ENCODE measurements around the gene GRID2. TPM values are rescaled to one million over a fixed set of nuclear protein-coding genes. Genes with fewer than 3 reads are reported as not detected.

Gene GRID2
- total and polyA plus RNA-seq, 12 donors: 0.01 to 0.07 (median 0.07) TPM; not detected in 9

DNA sequence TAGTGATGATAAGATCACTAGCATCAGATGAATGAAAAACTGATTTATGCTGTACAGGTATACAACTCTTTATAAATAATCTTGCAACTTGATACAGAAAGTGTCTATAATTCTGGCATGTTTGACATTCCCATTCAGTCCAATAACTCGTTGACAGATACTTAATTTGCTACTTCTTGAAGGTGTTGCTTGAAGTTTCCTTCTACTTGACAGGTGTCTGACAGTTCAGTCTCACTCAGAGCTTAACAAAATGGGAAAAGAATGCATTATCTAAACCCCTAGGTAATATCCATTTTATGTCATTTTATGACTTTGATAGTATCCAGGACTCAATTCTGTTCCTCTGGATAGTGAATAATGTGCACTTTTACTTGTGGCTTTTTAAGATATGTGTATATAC lies 508.9 kb downstream of the GRID2 start:
- H3K27me3 ChIP-seq: no peaks in the 10 kb centered on the region
- no peak overlapping the region for H3K4me3 ChIP-seq
- intact Hi-C loops (cut with DNase I): no loop called here
- ATAC-seq: no peak
- H3K36me3 ChIP-seq: no peaks in the 10 kb centered on the region
- no peak for DNase-seq
- H3K4me1 ChIP-seq: no peaks in the 10 kb centered on the region
- no peak overlapping the region for H3K27ac ChIP-seq
- TF ChIP-seq, protein P1, sequence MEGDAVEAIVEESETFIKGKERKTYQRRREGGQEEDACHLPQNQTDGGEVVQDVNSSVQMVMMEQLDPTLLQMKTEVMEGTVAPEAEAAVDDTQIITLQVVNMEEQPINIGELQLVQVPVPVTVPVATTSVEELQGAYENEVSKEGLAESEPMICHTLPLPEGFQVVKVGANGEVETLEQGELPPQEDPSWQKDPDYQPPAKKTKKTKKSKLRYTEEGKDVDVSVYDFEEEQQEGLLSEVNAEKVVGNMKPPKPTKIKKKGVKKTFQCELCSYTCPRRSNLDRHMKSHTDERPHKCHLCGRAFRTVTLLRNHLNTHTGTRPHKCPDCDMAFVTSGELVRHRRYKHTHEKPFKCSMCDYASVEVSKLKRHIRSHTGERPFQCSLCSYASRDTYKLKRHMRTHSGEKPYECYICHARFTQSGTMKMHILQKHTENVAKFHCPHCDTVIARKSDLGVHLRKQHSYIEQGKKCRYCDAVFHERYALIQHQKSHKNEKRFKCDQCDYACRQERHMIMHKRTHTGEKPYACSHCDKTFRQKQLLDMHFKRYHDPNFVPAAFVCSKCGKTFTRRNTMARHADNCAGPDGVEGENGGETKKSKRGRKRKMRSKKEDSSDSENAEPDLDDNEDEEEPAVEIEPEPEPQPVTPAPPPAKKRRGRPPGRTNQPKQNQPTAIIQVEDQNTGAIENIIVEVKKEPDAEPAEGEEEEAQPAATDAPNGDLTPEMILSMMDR (IDR thresholded peaks at IDR 0.05): no peak
- no peaks in the 10 kb centered on the region for H3K9me3 ChIP-seq
- WGBS, 2 donors: 29 to 46% methylated on average over 1 of the region's 1 CpG

DNA sequence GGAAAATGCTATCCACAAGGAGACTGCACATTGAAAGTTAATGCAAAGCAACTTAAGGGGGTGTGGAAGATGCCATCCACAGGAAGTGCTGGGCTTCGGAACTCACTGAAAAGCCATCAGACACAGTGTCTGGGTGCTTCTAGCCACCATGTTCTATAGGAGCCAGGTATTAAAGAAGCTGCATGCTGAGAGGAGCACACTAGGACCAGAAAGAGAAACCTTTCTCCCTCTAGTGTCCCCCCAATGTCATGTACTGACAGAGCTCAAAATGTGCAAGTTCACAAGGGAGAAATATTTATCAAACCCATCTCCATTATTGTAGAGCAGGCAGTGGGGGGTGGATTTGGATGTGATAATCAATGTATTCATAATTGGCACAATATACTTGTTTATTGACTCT lies 510.9 kb downstream of the GRID2 start:
- intact Hi-C loops (cut with DNase I): no loop called here
- no peaks in the 10 kb centered on the region for H3K27me3 ChIP-seq
- no peak overlapping the region for H3K4me3 ChIP-seq
- H3K4me1 ChIP-seq: no peaks in the 10 kb centered on the region
- H3K27ac ChIP-seq: no peak overlapping the region
- WGBS, 2 donors: 87 to 90% methylated on average over 1 of the region's 1 CpG
- TF ChIP-seq, protein P1 (IDR thresholded peaks at IDR 0.05): no peak
- no peaks in the 10 kb centered on the region for H3K9me3 ChIP-seq
- DNase-seq: no peak
- H3K36me3 ChIP-seq: no peaks in the 10 kb centered on the region
- no peak for ATAC-seq

DNA sequence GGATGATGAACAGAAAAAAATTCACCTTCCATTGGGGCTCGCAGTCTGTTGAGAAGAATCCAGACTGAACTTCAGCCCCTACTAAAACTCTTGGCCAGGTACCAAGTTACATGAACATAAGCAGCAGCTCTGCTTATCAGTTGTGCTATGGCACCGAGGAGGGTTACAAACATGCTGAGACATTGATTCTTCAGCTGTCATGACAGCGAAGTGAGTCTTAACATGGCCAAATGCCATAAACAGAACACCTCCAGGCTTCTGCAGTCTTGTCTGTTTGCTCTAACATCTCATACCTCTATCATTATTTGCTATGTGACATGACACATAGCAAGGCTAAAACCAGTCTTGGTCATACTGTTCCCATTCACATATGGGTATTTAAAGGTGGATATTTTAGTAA lies 521.5 kb downstream of the GRID2 start:
- DNase-seq (no peak), ATAC-seq (no peak)
- Histone ChIP-seq H3K27ac (no peak overlapping the region), H3K4me3 (no peak overlapping the region), H3K36me3 (no peaks in the 10 kb centered on the region), H3K27me3 (no peaks in the 10 kb centered on the region), H3K4me1 (no peaks in the 10 kb centered on the region), H3K9me3 (no peaks in the 10 kb centered on the region)
- intact Hi-C loops (cut with DNase I): no loop called here
- TF ChIP-seq, protein P1 (IDR thresholded peaks at IDR 0.05): no peak
- WGBS, 2 donors: 31 to 44% methylated on average over 3 of the region's 3 CpGs

DNA sequence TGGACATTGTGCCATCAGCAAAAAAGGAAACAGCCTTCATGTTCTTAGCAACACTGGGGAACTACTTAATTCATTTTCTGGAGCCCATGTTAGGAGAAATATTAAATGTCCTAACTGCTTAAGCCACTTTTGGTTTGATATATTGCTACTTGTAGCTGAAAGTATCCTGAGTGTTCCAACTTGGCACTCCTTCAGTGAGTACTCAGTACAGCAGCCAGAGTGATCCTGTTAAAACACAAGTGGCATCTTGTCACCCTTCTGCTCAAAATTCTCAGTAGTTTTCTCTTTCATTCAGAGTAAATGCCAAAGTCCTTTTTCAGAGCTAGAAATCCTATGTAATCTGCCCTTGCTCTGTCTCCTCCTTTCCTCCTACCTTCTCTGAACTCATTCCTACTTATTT lies 522.0 kb downstream of the GRID2 start:
- intact Hi-C loops (cut with DNase I): no loop called here
- ATAC-seq (no peak), DNase-seq (no peak)
- Histone ChIP-seq H3K4me3 (no peak overlapping the region), H3K27me3 (no peaks in the 10 kb centered on the region), H3K36me3 (no peaks in the 10 kb centered on the region), H3K27ac (no peak overlapping the region), H3K9me3 (no peaks in the 10 kb centered on the region), H3K4me1 (no peaks in the 10 kb centered on the region)
- TF ChIP-seq, protein P1 (IDR thresholded peaks at IDR 0.05): no peak

DNA sequence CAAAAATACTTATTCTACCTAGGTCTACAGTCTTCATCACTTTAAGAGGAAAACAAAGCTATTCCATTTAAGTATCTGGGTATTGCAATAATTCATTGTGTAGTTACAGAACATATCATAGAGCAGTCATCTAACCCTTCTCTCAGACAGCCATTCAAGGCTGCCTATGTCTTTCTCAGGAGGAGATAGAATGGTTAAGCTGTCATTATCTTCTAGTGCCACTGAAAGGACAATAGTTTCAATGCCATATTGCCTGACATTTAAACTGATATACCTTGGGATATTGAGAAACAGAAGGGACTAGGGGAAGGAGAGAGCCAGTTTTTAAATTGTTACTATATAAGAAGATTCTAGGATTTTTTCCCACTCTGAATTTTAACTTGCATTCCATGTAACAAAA lies 527.0 kb downstream of the GRID2 start:
- no peaks in the 10 kb centered on the region for H3K9me3 ChIP-seq
- DNase-seq: no peak
- intact Hi-C loops (cut with DNase I): no loop called here
- no peaks in the 10 kb centered on the region for H3K36me3 ChIP-seq
- no peaks in the 10 kb centered on the region for H3K4me1 ChIP-seq
- H3K4me3 ChIP-seq: no peak overlapping the region
- no peaks in the 10 kb centered on the region for H3K27me3 ChIP-seq
- TF ChIP-seq, protein P1 (IDR thresholded peaks at IDR 0.05): no peak
- H3K27ac ChIP-seq: no peak overlapping the region
- no peak for ATAC-seq

Data from heart right ventricle (tissue), 16 donors.